ENCODE measurements around the gene CTNNA1. TPM values are rescaled to one million over a fixed set of nuclear protein-coding genes. Genes with fewer than 3 reads are reported as not detected.

CTNNA1 gene
- total RNA-seq, 2 donors from 2014 or later: 247 to 288 TPM

GRCh38 chr5:138937392-138938387 lies 184.5 kb downstream of the CTNNA1 start:
- Histone ChIP-seq H3K4me1 (peaks cover 0 to 15% of the 10 kb centered on the region in 2 donors), H3K4me3 (no peak overlapping the region), H3K27me3 (no peaks in the 10 kb centered on the region), H3K9me3 (no peaks in the 10 kb centered on the region), H3K27ac (peak overlapping the region; percentile 28 to 46), H3K36me3 (peaks cover 29% of the 10 kb centered on the region)
- DNase-seq (ENCODE audit: low spot score): peak; percentile 55
- no peak for TF ChIP-seq CTCF (IDR thresholded peaks at IDR 0.05)

- H3K4me1 ChIP-seq: peaks cover 0 to 15% of the 10 kb centered on the region in 2 donors
- no peak for DNase-seq (ENCODE audit: low spot score)
- H3K36me3 ChIP-seq: peaks cover 20% of the 10 kb centered on the region
- no peaks in the 10 kb centered on the region for H3K9me3 ChIP-seq
- no peaks in the 10 kb centered on the region for H3K27me3 ChIP-seq
- no peak overlapping the region for H3K4me3 ChIP-seq
- TF ChIP-seq CTCF (IDR thresholded peaks at IDR 0.05): no peak
- no peak overlapping the region for H3K27ac ChIP-seq
Observed at GRCh38 chr5:138938526-138938925, 185.3 kb downstream of the CTNNA1 start.

- Histone ChIP-seq H3K4me3 (no peak overlapping the region), H3K9me3 (no peaks in the 10 kb centered on the region), H3K27ac (no peak overlapping the region), H3K27me3 (no peaks in the 10 kb centered on the region), H3K36me3 (no peaks in the 10 kb centered on the region), H3K4me1 (peaks cover 0 to 4% of the 10 kb centered on the region in 2 donors)
- no peak for TF ChIP-seq CTCF (IDR thresholded peaks at IDR 0.05)
- no peak for DNase-seq (ENCODE audit: low spot score)
Observed at GRCh38 chr5:138942066-138942465, 188.8 kb downstream of the CTNNA1 start.

GRCh38 chr5:138942861-138943260 lies 189.6 kb downstream of the CTNNA1 start:
- H3K36me3 ChIP-seq: peaks cover 6% of the 10 kb centered on the region
- H3K4me1 ChIP-seq: peaks cover 0 to 10% of the 10 kb centered on the region in 2 donors
- no peak for TF ChIP-seq CTCF (IDR thresholded peaks at IDR 0.05)
- H3K27ac ChIP-seq: no peak overlapping the region
- H3K4me3 ChIP-seq: no peak overlapping the region
- no peak for DNase-seq (ENCODE audit: low spot score)
- H3K27me3 ChIP-seq: no peaks in the 10 kb centered on the region
- no peaks in the 10 kb centered on the region for H3K9me3 ChIP-seq

- Histone ChIP-seq H3K4me3 (no peak overlapping the region), H3K9me3 (no peaks in the 10 kb centered on the region), H3K36me3 (peaks cover 7% of the 10 kb centered on the region), H3K27ac (no peak overlapping the region), H3K27me3 (no peaks in the 10 kb centered on the region), H3K4me1 (peaks cover 0 to 18% of the 10 kb centered on the region in 2 donors)
- no peak for DNase-seq (ENCODE audit: low spot score)
- no peak for TF ChIP-seq CTCF (IDR thresholded peaks at IDR 0.05)
Observed at GRCh38 chr5:138943599-138944173, 190.5 kb downstream of the CTNNA1 start.
